ENCODE measurements around the gene GAD2.
"Not testable (repeated sequence)": the region's sequence is repeated elsewhere in the genome, so short reads cannot be mapped to it uniquely, and the experiment has no call there.

The GAD2 gene

GRCh38 chr10:26310361-26310760, 93.8 kb downstream of the GAD2 start:
- no peak overlapping the region for H3K27ac ChIP-seq
- DNase-seq (ENCODE audit: low read depth, low spot score) = no peak

GRCh38 chr10:26311383-26311940, 94.9 kb downstream of the GAD2 start:
- no peak overlapping the region for H3K27ac ChIP-seq
- DNase-seq (ENCODE audit: low read depth, low spot score) = no peak

- H3K27ac ChIP-seq = no peak overlapping the region
- DNase-seq (ENCODE audit: low read depth, low spot score) = no peak
These were observed 97.9 kb downstream of the GAD2 start for GRCh38 chr10:26314265-26315013.

GRCh38 chr10:26318672-26319071, 102.1 kb downstream of the GAD2 start:
- H3K27ac ChIP-seq = no peak overlapping the region
- DNase-seq (ENCODE audit: low read depth, low spot score) = no peak

GRCh38 chr10:26323219-26323618, 106.6 kb downstream of the GAD2 start:
- no peak overlapping the region for H3K27ac ChIP-seq
- no peak for DNase-seq (ENCODE audit: low read depth, low spot score)

GRCh38 chr10:26326851-26327250, 110.3 kb downstream of the GAD2 start:
- H3K27ac ChIP-seq = no peak overlapping the region
- DNase-seq (ENCODE audit: low read depth, low spot score) = no peak

GRCh38 chr10:26327811-26328210, 111.2 kb downstream of the GAD2 start:
- no peak for DNase-seq (ENCODE audit: low read depth, low spot score)
- H3K27ac ChIP-seq = no peak overlapping the region

GRCh38 chr10:26331371-26331770, 114.8 kb downstream of the GAD2 start:
- no peak overlapping the region for H3K27ac ChIP-seq
- DNase-seq (ENCODE audit: low read depth, low spot score) = no peak

GRCh38 chr10:26334232-26334931, 117.8 kb downstream of the GAD2 start:
- no peak overlapping the region for H3K27ac ChIP-seq
- DNase-seq (ENCODE audit: low read depth, low spot score) = no peak

GRCh38 chr10:26334932-26335573, 118.5 kb downstream of the GAD2 start:
- DNase-seq (ENCODE audit: low read depth, low spot score) = peak; percentile 5
- no peak overlapping the region for H3K27ac ChIP-seq

GRCh38 chr10:26335574-26336093, 119.1 kb downstream of the GAD2 start:
- no peak overlapping the region for H3K27ac ChIP-seq
- DNase-seq (ENCODE audit: low read depth, low spot score) = no peak

GRCh38 chr10:26336979-26337378, 120.4 kb downstream of the GAD2 start:
- no peak for DNase-seq (ENCODE audit: low read depth, low spot score)
- H3K27ac ChIP-seq = no peak overlapping the region

- H3K27ac ChIP-seq = no peak overlapping the region
- DNase-seq (ENCODE audit: low read depth, low spot score) = no peak
These were observed 125.1 kb downstream of the GAD2 start for GRCh38 chr10:26341701-26342100.

GRCh38 chr10:26348821-26349417, 132.3 kb downstream of the GAD2 start:
- DNase-seq (ENCODE audit: low read depth, low spot score) = not testable (repeated sequence)

More at GRCh38 chr10:26348821-26349417, 132.3 kb downstream of the GAD2 start:
- not testable (repeated sequence) for H3K27ac ChIP-seq
